Hepatocyte (in vitro differentiated cells): ENCODE results near the gene BARX2.

Experiments
- CTCF ChIP-seq: fragments of 200-600 bp; sonication (generic); IDR thresholded peaks from 2 replicates; pipeline ENCODE4 v1.5.1; 2016; ENCODE audit warnings: antibody characterized with exemption, mild to moderate bottlenecking; ENCODE audit not compliant: poor library complexity
- EZH2 ChIP-seq: fragments of 200-600 bp; sonication (generic); IDR thresholded peaks from 2 replicates; pipeline ENCODE4 v1.6.1; 2016; ENCODE audit warnings: antibody characterized with exemption, mild to moderate bottlenecking, borderline replicate concordance
- EZH2phosphoT487 ChIP-seq: fragments of 200-600 bp; sonication (generic); IDR thresholded peaks from one replicate; pipeline ENCODE4 v1.6.1; 2018; ENCODE audit warnings: antibody characterized with exemption, mild to moderate bottlenecking, low read depth, moderate library complexity; ENCODE audit not compliant: unreplicated experiment, severe bottlenecking

- TF ChIP-seq EZH2 = no peak
- TF ChIP-seq CTCF = no peak
- TF ChIP-seq EZH2phosphoT487 = no peak
These were observed 4.8 kb downstream of the BARX2 start for GRCh38 chr11:129380413-129380812.
